HCT116 (cell line): ENCODE data around the gene PLB1. TPM values are rescaled to one million over a fixed set of nuclear protein-coding genes. Genes with fewer than 3 reads are reported as not detected.

Experiments used
- ATAC-seq: fragments of 200-7000 bp; cut with Tn5 transposase; 2 replicates; pipeline ENCODE4 v1.9.1; 2020; ENCODE audit warnings: mild to moderate bottlenecking, moderate library complexity
- BruUV-seq: library from RNA; stranded (reverse); fragments of 400-500 nt; replicated peaks from 2 replicates; lab custom pipeline; 2021; lab: Mats Ljungman, UMichigan
- CTCF ChIA-PET: fragments of 300-600 bp; sonication (Branson Sonifier 250); formaldehyde crosslinking; loops from one replicate; lab custom pipeline; 2021; ENCODE audit warnings: antibody characterized with exemption; lab: Charles Lee
- POLR2A ChIA-PET: fragments of 300-600, 350-600 bp; sonication (Branson Sonifier 250); formaldehyde crosslinking; loops from one replicate; lab custom pipeline; 2021; ENCODE audit warnings: antibody characterized with exemption; lab: Charles Lee
- RAD21 ChIA-PET, 2 experiments: fragments of 300-600 bp; sonication (Branson Sonifier 250); formaldehyde crosslinking; loops; one replicate each; lab custom pipeline; 2023; ENCODE audit warnings: low total read pairs in 2 of 2; ENCODE audit not compliant: uncharacterized antibody in 2 of 2, unreplicated experiment in 2 of 2, low non-redundant PET in 1 of 2; lab: Charles Lee
- DNase-seq: peaks from one replicate; pipeline ENCODE4 v3.0.0-alpha.2; 2010; ENCODE audit warnings: low read depth, low spot score
- H2AFZ ChIP-seq: fragments of 200-600 bp; shearing (Covaris generic), sonication (generic); 2 replicates; pipeline ENCODE4 v1.6.1; 2017; ENCODE audit warnings: low read depth, mixed run types, mixed read lengths, antibody characterized with exemption, low read length; ENCODE audit not compliant: poor library complexity, severe bottlenecking
- H3K27ac ChIP-seq: 2 replicates; pipeline ENCODE4 v1.5.1; 2012; ENCODE audit warnings: low read depth, low read length
- H3K27me3 ChIP-seq: fragments of 200-600 bp; sonication (generic); 2 replicates; pipeline ENCODE4 v1.6.1; 2016; ENCODE audit warnings: mixed run types, low read length, mixed read lengths; ENCODE audit not compliant: insufficient read depth
- H3K36me3 ChIP-seq, 2 experiments: fragments of 200-500 bp in 1 of 2; fragments of 200-600 bp in 1 of 2; sonication (Bioruptor generic) in 1 of 2; sonication (generic) in 1 of 2; 2 replicates each; pipeline versions ENCODE4 v1.5.1 to v1.6.1; 2014 to 2016; ENCODE audit warnings: low read length in 2 of 2, inconsistent platforms in 1 of 2, mixed read lengths in 1 of 2, mixed run types in 1 of 2; ENCODE audit not compliant: insufficient read depth in 2 of 2, control insufficient read depth in 1 of 2
- H3K4me1 ChIP-seq, 2 experiments: fragments of 200-600 bp in 1 of 2; sonication (generic) in 1 of 2; 2 replicates each; pipeline versions ENCODE4 v1.5.1 to v1.6.1; 2012 to 2017; ENCODE audit warnings: low read length in 2 of 2, inconsistent platforms in 1 of 2, mild to moderate bottlenecking in 1 of 2, mixed read lengths in 1 of 2, mixed run types in 1 of 2, moderate library complexity in 1 of 2; ENCODE audit not compliant: insufficient read depth in 2 of 2, control insufficient read depth in 1 of 2
- H3K4me2 ChIP-seq: fragments of 200-600 bp; sonication (generic); 2 replicates; pipeline ENCODE4 v1.6.1; 2017; ENCODE audit warnings: mixed run types, low read length, mixed read lengths
- H3K4me3 ChIP-seq, 2 experiments: fragments of 200-600 bp in 1 of 2; sonication (generic) in 1 of 2; replicated peaks in 1 of 2; 2 replicates each; pipeline ENCODE4 v1.5.1; 2011 to 2016; ENCODE audit warnings: low read length in 2 of 2, control low read depth in 1 of 2, low read depth in 1 of 2, mild to moderate bottlenecking in 1 of 2, mixed read lengths in 1 of 2, mixed run types in 1 of 2
- H3K79me2 ChIP-seq: fragments of 200-600 bp; sonication (generic); 2 replicates; pipeline ENCODE4 v1.6.1; 2017; ENCODE audit warnings: mild to moderate bottlenecking, mixed run types, low read length, moderate library complexity, mixed read lengths; ENCODE audit not compliant: insufficient read depth
- H3K9ac ChIP-seq: fragments of 200-600 bp; sonication (generic); 2 replicates; pipeline ENCODE4 v1.6.1; 2016; ENCODE audit warnings: low read length, mixed read lengths
- H3K9me2 ChIP-seq: fragments of 200-600 bp; sonication (generic), shearing (Covaris generic); 2 replicates; pipeline ENCODE4 v1.6.1; 2017; ENCODE audit warnings: mixed run types, mild to moderate bottlenecking, moderate library complexity; ENCODE audit not compliant: insufficient read depth
- H3K9me3 ChIP-seq, 2 experiments: fragments of 200-500 bp in 1 of 2; fragments of 200-600 bp in 1 of 2; sonication (Bioruptor generic) in 1 of 2; sonication (generic) in 1 of 2; 2 replicates each; pipeline ENCODE4 v1.6.1; 2014 to 2017; ENCODE audit warnings: low read length in 2 of 2, mixed read lengths in 2 of 2, inconsistent platforms in 1 of 2, low read depth in 1 of 2, mild to moderate bottlenecking in 1 of 2, mixed run types in 1 of 2, moderate library complexity in 1 of 2; ENCODE audit not compliant: control insufficient read depth in 1 of 2, insufficient read depth in 1 of 2
- H4K20me1 ChIP-seq: fragments of 200-600 bp; sonication (generic), shearing (Covaris generic); 2 replicates; pipeline ENCODE4 v1.6.1; 2017; ENCODE audit warnings: mixed run types, mild to moderate bottlenecking, moderate library complexity; ENCODE audit not compliant: insufficient read depth
- ATF3 ChIP-seq: IDR thresholded peaks from 2 replicates; pipeline ENCODE4 v1.6.1; 2012
- CEBPB ChIP-seq: IDR thresholded peaks from 2 replicates; pipeline ENCODE4 v1.6.1; 2012; ENCODE audit warnings: low read depth
- EGR1 ChIP-seq: IDR thresholded peaks from 2 replicates; pipeline ENCODE4 v1.6.1; 2012; ENCODE audit warnings: low read depth
- ELF1 ChIP-seq: IDR thresholded peaks from 2 replicates; pipeline ENCODE4 v1.6.1; 2012; ENCODE audit warnings: low read depth, borderline replicate concordance
- RAD21 ChIP-seq: IDR thresholded peaks from 2 replicates; pipeline ENCODE4 v1.6.1; 2012; ENCODE audit warnings: low read depth, mild to moderate bottlenecking
- SIN3A ChIP-seq: IDR thresholded peaks from 2 replicates; pipeline ENCODE4 v1.6.1; 2012; ENCODE audit warnings: low read depth
- SRF ChIP-seq: IDR thresholded peaks from 2 replicates; pipeline ENCODE4 v1.6.1; 2012; ENCODE audit warnings: low read depth
- TCF7L2 ChIP-seq: IDR thresholded peaks from 2 replicates; pipeline ENCODE4 v1.7.0; 2011; ENCODE audit warnings: borderline replicate concordance, inconsistent platforms; ENCODE audit not compliant: insufficient read depth, insufficient read length; ENCODE audit errors: extremely low read depth
- ZBTB33 ChIP-seq: IDR thresholded peaks from 2 replicates; pipeline ENCODE4 v1.6.1; 2011; ENCODE audit warnings: mild to moderate bottlenecking, low read length, moderate library complexity; ENCODE audit not compliant: insufficient replicate concordance; ENCODE audit errors: extremely low read depth
- intact Hi-C: fragments of 100-400 bp; cut with micrococcal nuclease; formaldehyde crosslinking; loops from 2 replicates; pipeline ENCODE4 v1.10.0; 2022
- total RNA-seq: library from RNA; stranded (reverse); gene quantifications from one replicate; pipeline ENCODE4 v1.2.1, GENCODE V29; 2021; ENCODE audit not compliant: unreplicated experiment
- TF ChIP-seq, protein P1 (sequence below), 3 experiments: fragments of 200-600 bp in 1 of 3; sonication (generic) in 1 of 3; IDR thresholded peaks in 2 of 3; conservative IDR thresholded peaks in 1 of 3; 2 replicates each; pipeline ENCODE4 v1.5.1; 2012 to 2017; ENCODE audit warnings: low read depth in 2 of 3, low read length in 2 of 3, antibody characterized with exemption in 1 of 3, borderline replicate concordance in 1 of 3, control low read depth in 1 of 3, mild to moderate bottlenecking in 1 of 3, mixed read lengths in 1 of 3, mixed run types in 1 of 3, moderate library complexity in 1 of 3; ENCODE audit not compliant: insufficient read depth in 1 of 3

The PLB1 gene
- total RNA-seq, 1 experiment from 2014 or later: 0.49 TPM

DNA sequence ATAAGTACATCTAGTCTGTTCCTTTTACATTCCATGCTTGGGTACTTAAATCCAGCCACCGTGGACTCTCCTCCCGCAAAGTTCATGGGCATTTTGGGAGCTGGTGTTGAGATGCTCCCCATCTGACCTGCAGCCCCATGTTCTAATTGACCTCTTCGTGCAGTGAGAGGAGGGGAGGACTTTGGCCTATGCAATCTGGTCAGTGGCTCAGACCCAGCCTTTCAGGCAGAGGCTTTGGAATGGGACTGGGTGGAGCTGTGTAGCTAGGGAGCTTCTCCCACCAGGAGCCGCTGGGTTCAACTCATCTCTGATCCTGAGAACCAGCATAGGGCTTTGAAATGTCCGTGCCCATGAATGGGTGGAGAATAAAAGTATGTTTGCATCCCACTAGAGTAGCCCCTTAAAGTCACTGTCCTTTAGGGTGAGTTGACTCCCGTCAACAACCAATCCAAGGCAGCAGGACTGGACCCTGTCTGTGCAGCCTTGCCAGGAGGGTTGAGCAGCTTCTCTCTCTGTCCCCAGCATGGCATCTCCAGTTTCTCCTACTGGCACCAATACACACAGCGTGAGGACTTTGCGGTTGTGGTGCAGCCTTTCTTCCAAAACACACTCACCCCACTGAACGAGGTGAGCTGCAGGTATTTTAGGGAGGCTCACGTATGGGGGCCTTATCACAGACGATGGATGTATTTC lies 135.8 kb downstream of the PLB1 start:
- peaks cover 0 to 11% of the 10 kb centered on the region in 2 experiments; a peak in 1 of 4 replicates for H3K4me1 ChIP-seq
- H3K36me3 ChIP-seq: no peaks in the 10 kb centered on the region
- no peak for TF ChIP-seq ATF3
- no peaks in the 10 kb centered on the region for H4K20me1 ChIP-seq
- H3K4me3 ChIP-seq: no peak overlapping the region
- POLR2A ChIA-PET: no interaction called here
- H3K27me3 ChIP-seq: no peaks in the 10 kb centered on the region
- no peaks in the 10 kb centered on the region for H3K79me2 ChIP-seq
- H3K9me3 ChIP-seq: no peaks in the 10 kb centered on the region
- H3K4me2 ChIP-seq: no peak overlapping the region
- no TSS peak for BruUV-seq
- intact Hi-C loops: no loop called here
- RAD21 ChIA-PET: no interaction called here
- no peak overlapping the region for H2AFZ ChIP-seq
- DNase-seq (no peak), ATAC-seq (no peak)
- CTCF ChIA-PET: interaction anchor here (1.3 kb wide), 1 partner anchor 38 kb away, joined by 4 read pairs; no protein-coding TSS in a partner anchor
- no peaks in the 10 kb centered on the region for H3K9me2 ChIP-seq
- H3K27ac ChIP-seq: no peak overlapping the region
- H3K9ac ChIP-seq: no peak overlapping the region

DNA sequence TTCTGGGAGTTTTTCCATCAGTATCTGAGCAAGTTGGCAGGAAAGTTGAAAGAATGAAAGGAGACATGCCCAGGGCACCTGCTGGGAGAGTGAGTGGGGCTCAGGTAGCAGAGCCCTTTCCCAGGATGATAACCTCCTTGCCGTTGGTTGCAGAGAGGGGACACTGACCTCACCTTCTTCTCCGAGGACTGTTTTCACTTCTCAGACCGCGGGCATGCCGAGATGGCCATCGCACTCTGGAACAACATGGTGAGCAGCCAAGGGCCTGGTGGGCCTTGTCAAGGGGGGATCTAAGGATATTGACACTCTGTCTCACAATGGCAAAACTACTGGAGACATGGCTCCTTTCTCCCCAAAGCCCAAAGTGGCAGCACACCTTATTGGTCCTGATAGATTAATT lies 136.9 kb downstream of the PLB1 start:
- H3K79me2 ChIP-seq: no peaks in the 10 kb centered on the region
- TF ChIP-seq EGR1: no peak
- no peak for TF ChIP-seq TCF7L2
- no peak for TF ChIP-seq ELF1
- no peak for TF ChIP-seq ATF3
- TF ChIP-seq, protein P1, sequence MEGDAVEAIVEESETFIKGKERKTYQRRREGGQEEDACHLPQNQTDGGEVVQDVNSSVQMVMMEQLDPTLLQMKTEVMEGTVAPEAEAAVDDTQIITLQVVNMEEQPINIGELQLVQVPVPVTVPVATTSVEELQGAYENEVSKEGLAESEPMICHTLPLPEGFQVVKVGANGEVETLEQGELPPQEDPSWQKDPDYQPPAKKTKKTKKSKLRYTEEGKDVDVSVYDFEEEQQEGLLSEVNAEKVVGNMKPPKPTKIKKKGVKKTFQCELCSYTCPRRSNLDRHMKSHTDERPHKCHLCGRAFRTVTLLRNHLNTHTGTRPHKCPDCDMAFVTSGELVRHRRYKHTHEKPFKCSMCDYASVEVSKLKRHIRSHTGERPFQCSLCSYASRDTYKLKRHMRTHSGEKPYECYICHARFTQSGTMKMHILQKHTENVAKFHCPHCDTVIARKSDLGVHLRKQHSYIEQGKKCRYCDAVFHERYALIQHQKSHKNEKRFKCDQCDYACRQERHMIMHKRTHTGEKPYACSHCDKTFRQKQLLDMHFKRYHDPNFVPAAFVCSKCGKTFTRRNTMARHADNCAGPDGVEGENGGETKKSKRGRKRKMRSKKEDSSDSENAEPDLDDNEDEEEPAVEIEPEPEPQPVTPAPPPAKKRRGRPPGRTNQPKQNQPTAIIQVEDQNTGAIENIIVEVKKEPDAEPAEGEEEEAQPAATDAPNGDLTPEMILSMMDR (IDR thresholded peaks at IDR 0.05 in 2 of 3, conservative IDR thresholded peaks at IDR 0.05 in 1 of 3; ENCODE audit: borderline replicate concordance in 1 of 3, insufficient read depth in 1 of 3, low read depth in 2 of 3, low read length in 2 of 3): no peak
- no peak for TF ChIP-seq RAD21
- TF ChIP-seq ZBTB33: no peak
- TF ChIP-seq CEBPB: no peak
- TF ChIP-seq SIN3A: no peak
- TF ChIP-seq SRF: no peak
- no peak overlapping the region for H3K27ac ChIP-seq
- no peaks in the 10 kb centered on the region for H4K20me1 ChIP-seq
- H3K4me2 ChIP-seq: no peak overlapping the region
- no peaks in the 10 kb centered on the region for H3K9me3 ChIP-seq
- BruUV-seq: no TSS peak
- CTCF ChIA-PET: no interaction called here
- H3K27me3 ChIP-seq: no peaks in the 10 kb centered on the region
- DNase-seq: no peak
- H3K9me2 ChIP-seq: no peaks in the 10 kb centered on the region
- no peak for ATAC-seq
- H3K9ac ChIP-seq: no peak overlapping the region
- POLR2A ChIA-PET: no interaction called here
- RAD21 ChIA-PET: no interaction called here
- no peak overlapping the region for H3K4me3 ChIP-seq
- no peak overlapping the region for H2AFZ ChIP-seq
- H3K4me1 ChIP-seq: peaks cover 0 to 11% of the 10 kb centered on the region in 2 experiments; a peak in 1 of 4 replicates
- intact Hi-C loops: no loop called here
- no peaks in the 10 kb centered on the region for H3K36me3 ChIP-seq
